ENCODE data around the gene XIAP.
"Not testable (repeated sequence)": the region's sequence is repeated elsewhere in the genome, so short reads cannot be mapped to it uniquely, and the experiment has no call there.

Gene XIAP

DNA sequence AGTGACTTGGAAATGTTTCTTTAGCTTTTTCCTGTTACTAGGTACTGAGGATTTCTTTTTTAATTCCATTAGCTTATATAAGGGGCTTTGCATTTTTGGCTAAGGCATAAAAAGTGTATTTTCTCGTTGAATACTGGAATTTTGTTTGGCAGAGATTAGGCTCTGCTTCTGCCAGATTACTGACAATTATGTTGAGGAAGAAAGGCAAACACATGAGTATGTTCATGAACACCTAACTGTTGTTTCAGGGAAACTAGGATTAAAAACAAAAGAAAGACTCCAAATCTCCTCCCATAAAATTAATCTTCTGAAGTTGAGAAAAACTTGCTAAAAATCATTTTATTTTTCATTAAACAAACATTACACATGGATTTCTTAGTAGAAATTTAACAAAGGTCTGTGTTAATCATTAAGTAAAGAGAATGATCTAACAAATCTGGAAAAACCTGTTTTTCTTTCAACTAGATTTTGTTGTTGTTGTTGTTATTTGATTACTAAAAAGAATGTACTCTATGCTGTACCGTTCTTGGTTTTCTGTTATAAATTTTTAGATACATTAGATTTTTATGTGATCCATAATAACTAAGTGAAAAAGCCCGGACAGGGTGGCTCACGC lies 58.4 kb downstream of the XIAP start:
- Histone ChIP-seq H3K9me3 (ENCODE audit: control insufficient read depth in 1 of 2, low read length in 2 of 2) (no peaks in the 10 kb centered on the region), H3K27me3 (ENCODE audit: low read depth, low read length) (no peaks in the 10 kb centered on the region), H3K27ac (ENCODE audit: low read length) (no peak overlapping the region)

DNA sequence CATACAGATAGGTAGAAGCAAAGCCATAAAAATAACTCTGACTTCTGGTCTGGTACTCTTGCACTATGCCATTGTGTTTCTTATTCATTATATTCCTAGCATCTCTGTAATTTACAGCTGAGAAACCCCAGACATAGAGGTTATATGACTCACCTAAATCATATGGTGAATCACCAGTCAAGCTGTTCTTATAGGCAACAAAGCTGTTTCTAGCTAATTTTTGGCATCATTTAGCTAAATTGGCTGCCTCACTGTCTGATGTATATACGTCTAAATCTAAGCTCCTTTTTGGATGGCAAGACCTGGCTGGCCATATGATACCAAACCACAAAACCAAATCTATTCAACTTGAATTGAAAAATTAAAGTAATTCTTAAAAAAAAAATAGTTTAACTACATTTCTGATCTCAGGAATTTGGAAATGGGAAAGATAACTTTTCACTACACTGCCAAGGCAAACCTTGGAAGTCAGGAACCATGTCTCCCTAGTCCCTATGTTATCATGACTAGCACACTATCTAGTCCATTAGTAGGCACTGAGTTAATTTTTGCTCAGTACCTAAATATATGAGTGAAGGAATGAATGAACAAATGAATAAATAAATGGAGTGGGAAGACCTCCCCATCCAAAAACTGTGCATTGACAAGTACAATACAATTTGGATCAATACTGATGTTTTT lies 60.4 kb downstream of the XIAP start:
- Histone ChIP-seq H3K4me3 (ENCODE audit: low read depth in 1 of 2, low read length in 2 of 2) (no peak overlapping the region), H3K4me1 (ENCODE audit: control insufficient read depth in 1 of 2, insufficient read depth in 2 of 2, low read length in 2 of 2) (no peaks in the 10 kb centered on the region), H3K27me3 (ENCODE audit: low read depth, low read length) (no peaks in the 10 kb centered on the region), H3K9me3 (ENCODE audit: control insufficient read depth in 1 of 2, low read length in 2 of 2) (no peaks in the 10 kb centered on the region), H3K27ac (ENCODE audit: low read length) (no peak overlapping the region), H3K36me3 (ENCODE audit: control insufficient read depth in 1 of 2, insufficient read depth in 2 of 2, low read length in 2 of 2) (no peaks in the 10 kb centered on the region)

More for the DNA sequence above, 58.4 kb downstream of the XIAP start:
- Histone ChIP-seq H3K36me3 (ENCODE audit: control insufficient read depth in 1 of 2, insufficient read depth in 2 of 2, low read length in 2 of 2) (no peaks in the 10 kb centered on the region), H3K4me3 (ENCODE audit: low read depth in 1 of 2, low read length in 2 of 2) (no peak overlapping the region), H3K4me1 (ENCODE audit: control insufficient read depth in 1 of 2, insufficient read depth in 2 of 2, low read length in 2 of 2) (no peaks in the 10 kb centered on the region)

DNA sequence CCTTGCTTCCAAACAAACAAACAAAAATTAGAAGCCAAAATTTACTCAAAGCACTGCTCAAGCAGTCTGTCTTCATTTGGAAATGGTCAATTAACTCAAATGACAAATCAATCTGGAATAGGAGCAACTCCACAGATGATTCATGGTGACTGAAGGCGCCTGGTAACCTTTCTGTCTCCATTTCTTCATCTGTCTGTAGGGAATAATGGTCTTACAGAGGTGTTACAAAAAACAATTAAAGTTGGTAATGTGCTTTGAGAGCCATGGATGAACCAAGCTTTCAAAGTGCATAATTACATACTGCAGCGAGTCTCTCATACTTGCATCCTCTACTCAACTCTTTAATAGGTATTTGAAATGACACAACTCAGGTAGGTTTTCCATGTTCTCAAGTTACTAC lies 63.4 kb downstream of the XIAP start:
- Histone ChIP-seq H3K4me3 (ENCODE audit: low read depth in 1 of 2, low read length in 2 of 2) (no peak overlapping the region), H3K27me3 (ENCODE audit: low read depth, low read length) (no peaks in the 10 kb centered on the region), H3K36me3 (ENCODE audit: control insufficient read depth in 1 of 2, insufficient read depth in 2 of 2, low read length in 2 of 2) (no peaks in the 10 kb centered on the region), H3K4me1 (ENCODE audit: control insufficient read depth in 1 of 2, insufficient read depth in 2 of 2, low read length in 2 of 2) (no peaks in the 10 kb centered on the region), H3K9me3 (ENCODE audit: control insufficient read depth in 1 of 2, low read length in 2 of 2) (no peaks in the 10 kb centered on the region), H3K27ac (ENCODE audit: low read length) (no peak overlapping the region)

DNA sequence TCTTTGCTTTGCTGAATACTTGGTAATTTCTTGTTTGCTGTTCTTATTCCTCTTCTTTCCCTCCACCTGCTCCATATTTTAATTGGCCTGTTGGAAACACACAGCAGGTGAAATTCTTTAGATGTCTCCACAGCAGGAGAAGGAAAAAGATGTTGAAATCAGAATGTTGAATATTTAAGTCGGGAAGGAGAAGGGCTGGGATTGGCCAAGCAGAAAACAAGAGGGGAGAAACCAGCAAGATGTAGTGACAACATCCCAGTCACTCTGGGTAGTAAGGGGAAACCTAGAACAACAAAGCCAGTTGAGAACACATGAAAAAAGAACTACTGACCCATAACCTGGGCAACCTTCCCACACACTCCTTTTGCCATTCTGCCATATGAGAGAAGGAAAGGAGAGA lies 64.3 kb downstream of the XIAP start:
- Histone ChIP-seq H3K27ac (ENCODE audit: low read length) (no peak overlapping the region), H3K4me3 (ENCODE audit: low read depth in 1 of 2, low read length in 2 of 2) (no peak overlapping the region), H3K36me3 (ENCODE audit: control insufficient read depth in 1 of 2, insufficient read depth in 2 of 2, low read length in 2 of 2) (no peaks in the 10 kb centered on the region), H3K9me3 (ENCODE audit: control insufficient read depth in 1 of 2, low read length in 2 of 2) (no peaks in the 10 kb centered on the region), H3K27me3 (ENCODE audit: low read depth, low read length) (no peaks in the 10 kb centered on the region), H3K4me1 (ENCODE audit: control insufficient read depth in 1 of 2, insufficient read depth in 2 of 2, low read length in 2 of 2) (no peaks in the 10 kb centered on the region)

DNA sequence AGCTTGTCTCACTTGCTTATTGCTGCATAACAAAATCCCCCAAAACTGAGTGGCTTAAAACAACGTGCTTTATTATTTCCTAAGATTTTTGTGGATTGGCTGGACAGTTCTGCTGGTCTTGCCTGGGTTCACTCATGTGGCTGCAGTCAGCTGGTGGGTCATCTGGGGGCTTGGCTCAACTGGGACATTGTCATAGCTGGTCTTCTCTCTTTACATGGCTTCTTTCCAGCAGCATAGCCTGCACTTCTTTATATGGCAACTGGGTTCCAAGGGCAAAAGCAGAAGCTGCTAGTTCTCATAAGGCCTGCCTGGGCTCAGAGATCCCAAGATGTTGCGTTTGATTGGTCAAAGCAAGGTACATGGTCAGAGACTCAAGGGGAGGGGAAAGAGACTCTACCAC lies 68.0 kb downstream of the XIAP start:
- H3K36me3 ChIP-seq (ENCODE audit: control insufficient read depth in 1 of 2, insufficient read depth in 2 of 2, low read length in 2 of 2) = no peaks in the 10 kb centered on the region
- H3K4me3 ChIP-seq (ENCODE audit: low read depth in 1 of 2, low read length in 2 of 2) = no peak overlapping the region
- no peaks in the 10 kb centered on the region for H3K27me3 ChIP-seq (ENCODE audit: low read depth, low read length)
- H3K9me3 ChIP-seq (ENCODE audit: control insufficient read depth in 1 of 2, low read length in 2 of 2) = no peaks in the 10 kb centered on the region
- H3K27ac ChIP-seq (ENCODE audit: low read length) = no peak overlapping the region
- no peaks in the 10 kb centered on the region for H3K4me1 ChIP-seq (ENCODE audit: control insufficient read depth in 1 of 2, insufficient read depth in 2 of 2, low read length in 2 of 2)

DNA sequence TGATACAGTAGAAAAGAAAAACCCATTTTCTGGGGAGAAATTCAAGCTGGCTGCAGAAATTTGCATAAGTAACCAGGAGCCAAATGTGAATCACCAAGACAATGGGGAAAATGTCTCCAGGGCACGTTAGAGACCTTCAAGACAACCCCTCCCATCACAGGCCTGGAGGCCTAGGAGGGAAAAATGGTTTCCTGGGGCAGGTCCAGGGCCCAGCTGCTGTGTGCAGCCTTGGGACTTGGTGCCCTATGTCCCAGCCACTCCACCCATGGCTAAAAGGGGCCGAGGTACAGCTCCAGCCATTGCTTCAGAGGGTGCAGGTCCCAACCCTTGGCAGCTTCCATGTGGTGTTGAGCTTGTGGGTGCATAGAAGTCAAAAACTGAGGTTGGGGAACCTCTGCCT lies 72.2 kb downstream of the XIAP start:
- H3K27me3 ChIP-seq (ENCODE audit: low read depth, low read length); H3K4me3 ChIP-seq (ENCODE audit: low read depth in 1 of 2, low read length in 2 of 2); H3K9me3 ChIP-seq (ENCODE audit: control insufficient read depth in 1 of 2, low read length in 2 of 2); H3K27ac ChIP-seq (ENCODE audit: low read length); H3K4me1 ChIP-seq (ENCODE audit: control insufficient read depth in 1 of 2, insufficient read depth in 2 of 2, low read length in 2 of 2); H3K36me3 ChIP-seq (ENCODE audit: control insufficient read depth in 1 of 2, insufficient read depth in 2 of 2, low read length in 2 of 2): not testable (repeated sequence)

DNA sequence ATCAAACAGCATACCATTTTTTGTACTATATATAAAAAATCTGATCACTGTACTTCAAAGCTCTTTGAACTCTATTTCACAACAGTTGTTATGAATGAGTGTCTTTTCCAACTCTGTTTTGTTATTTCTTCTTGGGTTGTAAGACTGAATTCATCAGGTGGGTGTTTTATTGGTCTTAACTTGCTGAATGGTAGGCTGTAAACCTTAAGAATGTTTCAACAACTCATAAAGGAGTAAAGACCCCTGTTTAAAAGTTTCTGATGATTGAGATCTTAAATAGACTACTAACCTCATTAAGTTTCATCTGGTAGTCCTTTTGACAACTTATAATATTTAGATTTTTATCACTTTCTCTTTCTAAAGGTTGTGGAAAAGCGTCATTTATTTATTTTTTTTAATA lies 83.2 kb downstream of the XIAP start:
- Histone ChIP-seq H3K4me3 (ENCODE audit: low read depth in 1 of 2, low read length in 2 of 2) (no peak overlapping the region), H3K27ac (ENCODE audit: low read length) (no peak overlapping the region), H3K9me3 (ENCODE audit: control insufficient read depth in 1 of 2, low read length in 2 of 2) (no peaks in the 10 kb centered on the region), H3K27me3 (ENCODE audit: low read depth, low read length) (no peaks in the 10 kb centered on the region), H3K36me3 (ENCODE audit: control insufficient read depth in 1 of 2, insufficient read depth in 2 of 2, low read length in 2 of 2) (no peaks in the 10 kb centered on the region), H3K4me1 (ENCODE audit: control insufficient read depth in 1 of 2, insufficient read depth in 2 of 2, low read length in 2 of 2) (no peaks in the 10 kb centered on the region)

DNA sequence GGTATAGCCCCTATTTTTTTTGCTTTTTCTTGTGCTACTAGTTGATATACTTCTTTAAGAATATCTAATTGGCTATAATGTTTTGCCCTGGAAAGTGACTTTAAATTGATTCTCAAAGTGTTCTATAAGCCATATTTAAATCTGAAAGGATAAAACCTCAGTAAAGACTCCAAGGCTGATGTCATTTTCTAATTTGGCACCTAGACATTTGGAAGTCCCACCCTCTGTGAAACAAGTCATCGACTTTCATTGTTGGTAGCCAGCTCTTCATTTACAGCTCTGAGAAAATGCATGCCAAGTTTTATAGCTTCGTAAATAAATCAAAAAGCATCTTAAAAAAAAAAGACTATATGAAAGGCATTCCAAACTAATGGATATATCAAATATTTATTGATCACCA lies 83.6 kb downstream of the XIAP start:
- Histone ChIP-seq H3K9me3 (ENCODE audit: control insufficient read depth in 1 of 2, low read length in 2 of 2) (no peaks in the 10 kb centered on the region), H3K4me3 (ENCODE audit: low read depth in 1 of 2, low read length in 2 of 2) (no peak overlapping the region), H3K27me3 (ENCODE audit: low read depth, low read length) (no peaks in the 10 kb centered on the region), H3K27ac (ENCODE audit: low read length) (no peak overlapping the region), H3K4me1 (ENCODE audit: control insufficient read depth in 1 of 2, insufficient read depth in 2 of 2, low read length in 2 of 2) (no peaks in the 10 kb centered on the region), H3K36me3 (ENCODE audit: control insufficient read depth in 1 of 2, insufficient read depth in 2 of 2, low read length in 2 of 2) (no peaks in the 10 kb centered on the region)

DNA sequence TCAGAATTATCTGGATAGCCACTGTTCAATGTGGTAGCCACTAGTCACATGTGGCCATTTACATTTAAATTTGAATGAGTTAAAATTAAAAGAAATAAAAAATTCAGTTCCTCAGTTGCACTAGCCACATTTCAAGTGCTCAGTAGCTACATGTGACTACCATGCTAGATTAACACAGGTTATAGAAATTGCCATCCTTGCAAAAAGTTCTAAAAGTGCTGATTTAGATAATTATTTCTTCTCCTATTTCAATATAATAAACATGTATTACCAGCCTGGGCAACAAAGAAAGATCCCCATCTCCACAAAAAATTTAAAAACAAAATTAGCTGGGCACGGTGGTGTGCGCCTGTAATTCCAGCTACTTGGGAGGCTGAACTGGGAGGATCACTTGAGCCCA lies 90.0 kb downstream of the XIAP start:
- no peak overlapping the region for H3K4me3 ChIP-seq (ENCODE audit: low read depth in 1 of 2, low read length in 2 of 2)
- H3K36me3 ChIP-seq (ENCODE audit: control insufficient read depth in 1 of 2, insufficient read depth in 2 of 2, low read length in 2 of 2) = no peaks in the 10 kb centered on the region
- no peak overlapping the region for H3K27ac ChIP-seq (ENCODE audit: low read length)
- H3K9me3 ChIP-seq (ENCODE audit: control insufficient read depth in 1 of 2, low read length in 2 of 2) = no peaks in the 10 kb centered on the region
- H3K27me3 ChIP-seq (ENCODE audit: low read depth, low read length) = no peaks in the 10 kb centered on the region
- H3K4me1 ChIP-seq (ENCODE audit: control insufficient read depth in 1 of 2, insufficient read depth in 2 of 2, low read length in 2 of 2) = no peaks in the 10 kb centered on the region

DNA sequence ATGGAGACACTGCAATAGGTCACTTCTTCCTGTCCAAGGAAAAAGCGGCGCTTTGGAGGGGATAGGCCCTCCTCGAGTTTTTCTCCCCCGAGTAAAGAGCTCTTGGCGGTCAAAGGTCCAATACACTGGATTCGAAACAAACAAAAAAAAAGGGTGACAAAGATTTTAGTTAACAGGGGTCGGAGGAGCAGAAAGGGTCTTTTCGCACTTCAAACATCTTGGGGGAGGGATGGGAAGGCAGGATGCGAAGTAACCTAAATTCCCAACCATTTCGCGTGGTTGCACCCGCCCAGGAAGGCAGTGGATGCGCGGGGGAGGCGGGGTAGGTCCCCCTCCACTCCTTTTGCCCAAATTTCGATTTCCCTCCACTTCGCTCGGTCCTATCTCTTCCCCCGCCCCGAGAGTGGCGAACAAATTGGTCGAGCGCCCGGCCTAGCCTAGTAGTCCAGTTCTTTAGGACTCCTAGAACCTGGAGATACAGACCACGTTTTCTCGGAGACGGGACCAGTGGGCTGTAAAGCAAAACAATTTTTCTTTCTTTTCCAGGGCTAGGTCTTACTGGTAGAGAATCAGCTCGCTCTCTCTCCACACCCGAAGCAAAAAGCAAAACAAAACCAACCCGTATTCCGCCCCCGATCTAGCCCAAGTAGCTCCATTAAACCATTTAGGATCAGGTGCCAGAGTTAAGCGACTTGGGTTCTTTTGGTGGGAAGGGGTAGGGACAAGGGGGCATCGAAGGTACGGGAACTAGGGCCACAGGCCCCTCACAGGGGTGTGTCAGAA lies 99.6 kb downstream of the XIAP start:
- H3K4me1 ChIP-seq (ENCODE audit: control insufficient read depth in 1 of 2, insufficient read depth in 2 of 2, low read length in 2 of 2) = no peaks in the 10 kb centered on the region
- H3K9me3 ChIP-seq (ENCODE audit: control insufficient read depth in 1 of 2, low read length in 2 of 2) = no peaks in the 10 kb centered on the region
- no peaks in the 10 kb centered on the region for H3K27me3 ChIP-seq (ENCODE audit: low read depth, low read length)
- peak overlapping the region; percentile 71 to 76 for H3K4me3 ChIP-seq (ENCODE audit: low read depth in 1 of 2, low read length in 2 of 2)
- no peaks in the 10 kb centered on the region for H3K36me3 ChIP-seq (ENCODE audit: control insufficient read depth in 1 of 2, insufficient read depth in 2 of 2, low read length in 2 of 2)
- peak overlapping the region; percentile 97 for H3K27ac ChIP-seq (ENCODE audit: low read length)

DNA sequence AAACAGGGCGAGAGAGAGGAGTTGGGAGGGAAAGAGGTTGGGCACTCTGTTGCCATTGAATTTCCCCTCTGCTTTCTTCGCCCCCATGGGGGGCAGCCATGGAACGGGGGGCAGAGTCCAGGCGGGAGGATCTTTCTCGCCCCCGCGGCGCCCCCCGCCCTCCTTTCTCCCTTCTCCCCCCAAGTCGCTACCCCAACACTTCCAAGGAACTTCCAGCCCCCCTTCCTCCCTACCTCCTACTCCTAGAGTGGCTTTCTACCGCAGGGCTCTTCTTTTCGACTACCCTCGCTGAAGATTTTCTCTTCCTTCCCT lies 101.1 kb downstream of the XIAP start:
- Histone ChIP-seq H3K4me3 (ENCODE audit: low read depth in 1 of 2, low read length in 2 of 2) (peak overlapping the region; percentile 79 to 84), H3K9me3 (ENCODE audit: control insufficient read depth in 1 of 2, low read length in 2 of 2) (no peaks in the 10 kb centered on the region), H3K27me3 (ENCODE audit: low read depth, low read length) (no peaks in the 10 kb centered on the region), H3K27ac (ENCODE audit: low read length) (peak overlapping the region; percentile 98), H3K36me3 (ENCODE audit: control insufficient read depth in 1 of 2, insufficient read depth in 2 of 2, low read length in 2 of 2) (no peaks in the 10 kb centered on the region), H3K4me1 (ENCODE audit: control insufficient read depth in 1 of 2, insufficient read depth in 2 of 2, low read length in 2 of 2) (peaks cover 0 to 3% of the 10 kb centered on the region in 2 donors)

Data from muscle layer of duodenum (tissue), 2 donors.